IMR-90 (cell line): ENCODE results near the gene LRIG1.

Experiments
- CTCF ChIP-seq: conservative IDR thresholded peaks from 2 replicates; pipeline ENCODE4 v1.5.1; 2012; ENCODE audit warnings: mild to moderate bottlenecking, low read depth, low read length, improper control_type of control experiment
- POLR2A ChIP-seq: IDR thresholded peaks from 2 replicates; pipeline ENCODE4 v1.6.1; 2012; ENCODE audit warnings: mild to moderate bottlenecking, low read depth, low read length

GRCh38 chr3:66396161-66396760 is 104.6 kb downstream of the LRIG1 start:
- TF ChIP-seq CTCF (no peak), POLR2A (no peak)
